Breast epithelium (tissue), 4 donors: Measurements from ENCODE around the gene ACAA1. TPM values are rescaled to one million over a fixed set of nuclear protein-coding genes. Genes with fewer than 3 reads are reported as not detected.
"Not testable (repeated sequence)": the region's sequence is repeated elsewhere in the genome, so short reads cannot be mapped to it uniquely, and the experiment has no call there.

ENCODE experiments used
- DNase-seq, 2 donors: peaks; one replicate each; pipeline ENCODE4 v3.0.0-alpha.2; 2019; ENCODE audit warnings: low spot score in 2 of 2
- H3K27ac ChIP-seq, 2 donors: fragments of 200-600 bp; sonication (generic) in 1 of 2; one replicate each; pipeline ENCODE4 v1.5.1; 2016 to 2019; ENCODE audit warnings: mild to moderate bottlenecking in 1 of 2
- H3K27me3 ChIP-seq, 2 donors: fragments of 200-600 bp; sonication (generic) in 1 of 2; one replicate each; pipeline versions ENCODE4 v1.5.1 to v1.6.0; 2017 to 2019; ENCODE audit warnings: control low read depth in 1 of 2, mild to moderate bottlenecking in 1 of 2
- H3K36me3 ChIP-seq: fragments of 200-600 bp; one replicate; pipeline ENCODE4 v1.5.1; 2019
- H3K4me1 ChIP-seq, 2 donors: fragments of 200-600 bp; sonication (generic); one replicate each; pipeline ENCODE4 v1.5.1; 2016 to 2019; ENCODE audit warnings: control low read depth in 1 of 2
- H3K4me3 ChIP-seq, 3 donors: fragments of 200-600 bp; sonication (generic); 1 replicate in 2 of 3; 2 replicates in 1 of 3; pipeline ENCODE4 v1.5.1; 2016 to 2019; ENCODE audit warnings: mild to moderate bottlenecking in 3 of 3, moderate library complexity in 2 of 3
- H3K9me3 ChIP-seq, 2 donors: fragments of 200-600 bp; sonication (generic) in 1 of 2; one replicate each; pipeline ENCODE4 v1.5.1; 2016 to 2019; ENCODE audit warnings: control low read depth in 1 of 2
- CTCF ChIP-seq, 3 donors: fragments of 450-650 bp; IDR thresholded peaks; one replicate each; pipeline ENCODE4 v1.5.1; 2016 to 2017; ENCODE audit warnings: antibody characterized with exemption in 3 of 3, mild to moderate bottlenecking in 3 of 3, moderate library complexity in 3 of 3
- POLR2A ChIP-seq: fragments of 450-650 bp; IDR thresholded peaks from one replicate; pipeline ENCODE4 v1.6.1; 2016; ENCODE audit warnings: antibody characterized with exemption, mild to moderate bottlenecking, moderate library complexity
- POLR2AphosphoS5 ChIP-seq, 3 donors: sonication (generic); formaldehyde crosslinking; IDR thresholded peaks; one replicate each; pipeline ENCODE4 v1.6.1; 2017; ENCODE audit warnings: antibody characterized with exemption in 3 of 3
- intact Hi-C: fragments of 100-400 bp; cut with DNase I; formaldehyde crosslinking; loops from one replicate; pipeline ENCODE4 v1.15.1; 2023; ENCODE audit warnings: low total_unique reads
- total RNA-seq, 3 donors: library from RNA; depleted of rRNA; stranded (reverse); fragments of >200 nt; gene quantifications; one replicate each; pipeline ENCODE4 v1.1.0, GENCODE V29; 2016

Gene ACAA1
- total RNA-seq, 3 donors from 2014 or later: 69.2 to 87.5 (median 83.9) TPM

- TF ChIP-seq POLR2AphosphoS5 (IDR thresholded peaks at IDR 0.05): no peak
- no peak for TF ChIP-seq CTCF (IDR thresholded peaks at IDR 0.05)
- TF ChIP-seq POLR2A: no peak
- no peak for DNase-seq
- no peaks in the 10 kb centered on the region for H3K9me3 ChIP-seq
- no peaks in the 10 kb centered on the region for H3K4me1 ChIP-seq
- no peak overlapping the region for H3K27ac ChIP-seq
- H3K4me3 ChIP-seq: no peak overlapping the region
- no peaks in the 10 kb centered on the region for H3K36me3 ChIP-seq
- intact Hi-C loops: no loop called here
- no peaks in the 10 kb centered on the region for H3K27me3 ChIP-seq
Measured at GRCh38 chr3:38090453-38090852, 46.5 kb downstream of the ACAA1 start.

GRCh38 chr3:38089163-38089562 lies 47.8 kb downstream of the ACAA1 start:
- no peak for TF ChIP-seq CTCF (IDR thresholded peaks at IDR 0.05)
- TF ChIP-seq POLR2A: no peak
- no peak for TF ChIP-seq POLR2AphosphoS5 (IDR thresholded peaks at IDR 0.05)
- Histone ChIP-seq H3K27me3 (no peaks in the 10 kb centered on the region), H3K27ac (no peak overlapping the region), H3K36me3 (no peaks in the 10 kb centered on the region), H3K4me3 (no peak overlapping the region), H3K4me1 (no peaks in the 10 kb centered on the region), H3K9me3 (no peaks in the 10 kb centered on the region)
- intact Hi-C loops: no loop called here
- DNase-seq: no peak

GRCh38 chr3:38088126-38089078 lies 48.5 kb downstream of the ACAA1 start:
- TF ChIP-seq POLR2AphosphoS5 (IDR thresholded peaks at IDR 0.05) (no peak), POLR2A (no peak), CTCF (IDR thresholded peaks at IDR 0.05) (no peak)
- H3K27ac ChIP-seq: no peak overlapping the region
- intact Hi-C loops: no loop called here

GRCh38 chr3:38087278-38087677 lies 49.6 kb downstream of the ACAA1 start:
- DNase-seq, intact Hi-C loops, H3K4me3 ChIP-seq, H3K27ac ChIP-seq, H3K36me3 ChIP-seq, H3K27me3 ChIP-seq, H3K9me3 ChIP-seq, H3K4me1 ChIP-seq: not testable (repeated sequence)

More at GRCh38 chr3:38088126-38089078, 48.5 kb downstream of the ACAA1 start:
- H3K4me1 ChIP-seq: no peaks in the 10 kb centered on the region
- no peak for DNase-seq
- H3K9me3 ChIP-seq: no peaks in the 10 kb centered on the region
- no peaks in the 10 kb centered on the region for H3K36me3 ChIP-seq
- no peaks in the 10 kb centered on the region for H3K27me3 ChIP-seq
- no peak overlapping the region for H3K4me3 ChIP-seq

- intact Hi-C loops: no loop called here
- TF ChIP-seq CTCF (IDR thresholded peaks at IDR 0.05): no peak
- H3K9me3 ChIP-seq: no peaks in the 10 kb centered on the region
Measured at GRCh38 chr3:38086496-38086895, 50.4 kb downstream of the ACAA1 start.

More at GRCh38 chr3:38086496-38086895, 50.4 kb downstream of the ACAA1 start:
- Histone ChIP-seq H3K4me3 (no peak overlapping the region), H3K4me1 (no peaks in the 10 kb centered on the region), H3K27me3 (no peaks in the 10 kb centered on the region), H3K36me3 (no peaks in the 10 kb centered on the region), H3K27ac (no peak overlapping the region)
- no peak for DNase-seq
